ENCODE measurements around the gene SLAMF1. TPM values are rescaled to one million over a fixed set of nuclear protein-coding genes. Genes with fewer than 3 reads are reported as not detected.
"Not testable (repeated sequence)": the region's sequence is repeated elsewhere in the genome, so short reads cannot be mapped to it uniquely, and the experiment has no call there.

Gene SLAMF1
- polyA plus RNA-seq, 2 donors: 0.26 to 0.29 TPM

DNA sequence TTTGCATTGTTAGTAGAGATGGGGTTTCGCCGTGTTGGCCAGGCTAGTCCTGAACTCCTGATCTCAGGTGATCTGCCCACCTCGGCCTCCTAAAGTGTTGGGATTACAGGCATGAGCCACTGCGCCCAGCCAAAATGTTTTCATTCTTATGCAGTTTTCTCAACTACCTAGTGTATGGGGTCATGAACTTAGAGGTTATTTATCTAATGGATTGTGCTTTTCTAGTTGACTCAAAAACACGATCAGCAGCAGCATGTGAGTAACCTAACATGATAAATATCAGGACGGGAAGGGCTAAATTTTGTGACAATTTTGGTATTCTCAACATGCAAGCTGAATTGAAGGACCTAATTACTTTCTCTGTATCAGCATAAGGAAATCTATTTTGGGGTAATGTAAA is 58.4 kb downstream of the SLAMF1 start:
- H3K27me3 ChIP-seq (ENCODE audit: control insufficient read depth in 1 of 2, insufficient read depth in 2 of 2, low read length in 2 of 2): no peaks in the 10 kb centered on the region
- no peaks in the 10 kb centered on the region for H3K36me3 ChIP-seq (ENCODE audit: control insufficient read depth in 2 of 2, insufficient read depth in 2 of 2, low read length in 1 of 2)
- H3K4me3 ChIP-seq (ENCODE audit: low read depth in 1 of 2, low read length in 2 of 2): no peak overlapping the region
- no peaks in the 10 kb centered on the region for H3K4me1 ChIP-seq (ENCODE audit: control insufficient read depth in 2 of 2, insufficient read depth in 2 of 2, low read length in 1 of 2)
- H3K9me3 ChIP-seq (ENCODE audit: control insufficient read depth in 2 of 2, insufficient read depth in 1 of 2, low read depth in 1 of 2, low read length in 1 of 2): no peaks in the 10 kb centered on the region
- 72 to 83% methylated on average over 6 of the region's 6 CpGs for WGBS, 2 donors
- H3K27ac ChIP-seq (ENCODE audit: low read depth in 2 of 2, low read length in 1 of 2): no peak overlapping the region

DNA sequence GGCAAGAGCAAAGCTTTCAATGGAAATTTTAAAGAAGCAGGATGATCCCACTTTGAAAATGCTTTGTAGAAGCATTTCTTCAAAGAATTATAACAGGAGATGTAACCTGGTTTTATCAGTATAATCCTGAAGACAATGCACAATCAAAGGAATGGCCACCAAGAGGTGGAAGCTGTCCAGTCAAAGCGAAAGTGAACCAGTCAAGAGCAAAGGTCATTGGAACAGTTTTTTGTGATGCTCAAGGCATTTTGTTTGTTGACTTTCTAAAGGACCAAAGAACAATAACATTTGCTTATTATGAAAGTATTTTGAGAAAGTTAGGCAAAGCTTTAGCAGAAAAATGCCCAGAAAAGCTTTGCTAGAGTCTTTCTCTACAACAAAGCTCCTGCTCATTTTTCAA is 62.1 kb downstream of the SLAMF1 start:
- no peak overlapping the region for H3K4me3 ChIP-seq (ENCODE audit: low read depth in 1 of 2, low read length in 2 of 2)
- H3K36me3 ChIP-seq (ENCODE audit: control insufficient read depth in 2 of 2, insufficient read depth in 2 of 2, low read length in 1 of 2): no peaks in the 10 kb centered on the region
- no peak overlapping the region for H3K27ac ChIP-seq (ENCODE audit: low read depth in 2 of 2, low read length in 1 of 2)
- H3K27me3 ChIP-seq (ENCODE audit: control insufficient read depth in 1 of 2, insufficient read depth in 2 of 2, low read length in 2 of 2): no peaks in the 10 kb centered on the region
- no peaks in the 10 kb centered on the region for H3K9me3 ChIP-seq (ENCODE audit: control insufficient read depth in 2 of 2, insufficient read depth in 1 of 2, low read depth in 1 of 2, low read length in 1 of 2)
- 76 to 83% methylated on average over 1 of the region's 1 CpG for WGBS, 2 donors
- no peaks in the 10 kb centered on the region for H3K4me1 ChIP-seq (ENCODE audit: control insufficient read depth in 2 of 2, insufficient read depth in 2 of 2, low read length in 1 of 2)

DNA sequence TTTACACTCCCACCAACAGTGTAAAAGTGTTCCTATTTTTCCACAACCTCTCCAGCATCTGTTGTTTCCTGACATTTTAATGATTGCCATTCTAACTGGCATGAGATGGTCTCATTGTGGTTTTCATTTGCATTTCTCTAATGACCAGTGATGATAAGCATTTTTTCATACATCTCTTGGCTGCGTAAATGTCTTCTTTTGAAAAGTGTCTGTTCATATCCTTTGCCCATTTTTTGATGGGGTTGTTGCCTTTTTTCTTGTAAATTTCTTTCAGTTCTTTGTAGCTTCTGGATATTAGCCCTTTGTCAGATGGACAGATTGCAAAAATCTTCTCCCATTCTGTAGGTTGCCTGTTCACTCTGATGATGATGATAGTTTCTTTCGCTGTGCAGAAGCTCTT is 63.9 kb downstream of the SLAMF1 start:
- H3K27me3 ChIP-seq (ENCODE audit: control insufficient read depth in 1 of 2, insufficient read depth in 2 of 2, low read length in 2 of 2); H3K4me1 ChIP-seq (ENCODE audit: control insufficient read depth in 2 of 2, insufficient read depth in 2 of 2, low read length in 1 of 2); H3K27ac ChIP-seq (ENCODE audit: low read depth in 2 of 2, low read length in 1 of 2); H3K36me3 ChIP-seq (ENCODE audit: control insufficient read depth in 2 of 2, insufficient read depth in 2 of 2, low read length in 1 of 2); H3K9me3 ChIP-seq (ENCODE audit: control insufficient read depth in 2 of 2, insufficient read depth in 1 of 2, low read depth in 1 of 2, low read length in 1 of 2); H3K4me3 ChIP-seq (ENCODE audit: low read depth in 1 of 2, low read length in 2 of 2): not testable (repeated sequence)
- WGBS, 2 donors: 91 to 92% methylated on average over 2 of the region's 2 CpGs

DNA sequence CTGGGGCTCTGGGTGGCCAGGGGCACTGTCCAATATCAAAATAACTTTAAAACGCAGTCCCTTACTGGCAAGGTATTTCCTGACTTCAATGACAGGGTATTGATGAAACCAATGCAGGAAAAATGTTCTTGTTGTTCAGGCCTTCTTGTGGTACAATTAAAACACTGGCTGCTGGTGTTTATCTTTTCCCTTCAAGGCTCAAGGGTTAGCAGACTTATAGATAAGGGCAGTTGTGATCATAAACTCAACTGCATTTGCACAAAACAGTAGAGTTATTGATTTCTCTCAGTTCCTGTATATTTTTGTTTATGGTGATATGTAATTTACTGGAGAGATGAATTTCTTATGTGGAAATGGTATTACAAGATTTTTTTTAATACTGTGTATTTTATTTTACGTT is 64.9 kb downstream of the SLAMF1 start:
- WGBS, 2 donors: 64 to 75% methylated on average over 2 of the region's 2 CpGs

DNA sequence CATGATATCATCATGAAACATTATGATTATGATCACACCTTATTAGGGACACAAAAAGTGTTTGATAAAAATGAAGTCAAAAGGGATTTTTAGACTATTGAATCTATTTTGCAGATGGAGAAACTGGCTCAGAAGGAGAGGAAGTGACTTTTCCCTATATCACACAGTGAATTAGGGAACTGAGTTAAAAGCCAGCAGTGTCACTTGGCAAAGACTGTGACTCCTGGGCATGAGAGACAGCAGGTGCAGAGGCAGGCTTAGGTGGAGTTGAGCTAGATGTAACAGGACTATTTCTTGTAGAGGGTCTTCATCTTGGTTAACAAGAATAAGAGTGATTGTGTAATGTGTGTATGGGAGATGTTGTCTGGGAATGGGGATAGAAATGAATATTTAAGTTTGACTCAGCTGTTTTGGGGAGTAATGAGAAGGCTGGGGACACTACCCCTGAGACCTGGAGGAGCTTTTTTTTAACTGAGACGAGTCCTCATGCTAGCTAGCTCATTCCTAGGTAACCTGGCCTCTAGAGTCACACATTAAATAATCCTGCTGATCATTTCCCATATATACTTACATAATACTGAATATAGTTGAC is 66.5 kb downstream of the SLAMF1 start:
- WGBS, 2 donors: 53 to 76% methylated on average over 1 of the region's 1 CpG
- Histone ChIP-seq H3K27ac (ENCODE audit: low read depth in 2 of 2, low read length in 1 of 2) (no peak overlapping the region), H3K4me3 (ENCODE audit: low read depth in 1 of 2, low read length in 2 of 2) (no peak overlapping the region), H3K27me3 (ENCODE audit: control insufficient read depth in 1 of 2, insufficient read depth in 2 of 2, low read length in 2 of 2) (no peaks in the 10 kb centered on the region), H3K36me3 (ENCODE audit: control insufficient read depth in 2 of 2, insufficient read depth in 2 of 2, low read length in 1 of 2) (no peaks in the 10 kb centered on the region), H3K9me3 (ENCODE audit: control insufficient read depth in 2 of 2, insufficient read depth in 1 of 2, low read depth in 1 of 2, low read length in 1 of 2) (no peaks in the 10 kb centered on the region), H3K4me1 (ENCODE audit: control insufficient read depth in 2 of 2, insufficient read depth in 2 of 2, low read length in 1 of 2) (no peaks in the 10 kb centered on the region)

More for the DNA sequence above, 64.9 kb downstream of the SLAMF1 start:
- H3K36me3 ChIP-seq (ENCODE audit: control insufficient read depth in 2 of 2, insufficient read depth in 2 of 2, low read length in 1 of 2): no peaks in the 10 kb centered on the region
- H3K9me3 ChIP-seq (ENCODE audit: control insufficient read depth in 2 of 2, insufficient read depth in 1 of 2, low read depth in 1 of 2, low read length in 1 of 2): no peaks in the 10 kb centered on the region
- H3K27ac ChIP-seq (ENCODE audit: low read depth in 2 of 2, low read length in 1 of 2): no peak overlapping the region
- no peak overlapping the region for H3K4me3 ChIP-seq (ENCODE audit: low read depth in 1 of 2, low read length in 2 of 2)
- no peaks in the 10 kb centered on the region for H3K27me3 ChIP-seq (ENCODE audit: control insufficient read depth in 1 of 2, insufficient read depth in 2 of 2, low read length in 2 of 2)
- no peaks in the 10 kb centered on the region for H3K4me1 ChIP-seq (ENCODE audit: control insufficient read depth in 2 of 2, insufficient read depth in 2 of 2, low read length in 1 of 2)

DNA sequence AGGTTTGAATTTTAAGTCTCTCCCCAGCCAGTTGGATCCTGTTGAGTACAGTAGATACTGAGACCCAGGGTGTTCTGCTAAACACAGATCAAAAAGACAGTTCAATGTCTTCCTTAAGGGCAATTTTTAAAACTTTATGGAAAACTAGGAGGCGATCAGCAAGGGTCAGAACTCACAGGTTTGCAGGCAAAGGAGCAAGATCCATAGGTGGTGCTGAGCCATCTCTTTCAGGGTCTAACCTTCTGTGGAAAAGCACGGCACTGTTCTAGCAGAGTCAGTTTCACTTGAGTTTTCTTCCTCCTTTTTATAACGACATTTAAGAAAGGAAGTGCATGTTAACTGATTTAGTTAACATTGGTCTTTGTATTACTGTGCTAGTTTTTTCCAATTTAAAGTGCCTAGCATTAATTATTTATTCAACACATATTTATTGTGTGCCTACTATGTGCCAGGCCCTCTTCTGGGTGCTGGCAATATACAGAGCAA is 67.6 kb downstream of the SLAMF1 start, which contains the start of gene CD84:
Gene CD84 (minus strand): TSS at position 281 of the 486 bp plus-strand sequence. CDS start 59 bp downstream, at position 222.
- H3K4me1 ChIP-seq (ENCODE audit: control insufficient read depth in 2 of 2, insufficient read depth in 2 of 2, low read length in 1 of 2): no peaks in the 10 kb centered on the region
- no peaks in the 10 kb centered on the region for H3K27me3 ChIP-seq (ENCODE audit: control insufficient read depth in 1 of 2, insufficient read depth in 2 of 2, low read length in 2 of 2)
- H3K27ac ChIP-seq (ENCODE audit: low read depth in 2 of 2, low read length in 1 of 2): peak within 1 kb of the TSS; percentile 49 to 71
- no peaks in the 10 kb centered on the region for H3K36me3 ChIP-seq (ENCODE audit: control insufficient read depth in 2 of 2, insufficient read depth in 2 of 2, low read length in 1 of 2)
- peak within 1 kb of the TSS in 1 of 2 donors; percentile 28 for H3K4me3 ChIP-seq (ENCODE audit: low read depth in 1 of 2, low read length in 2 of 2)
- 58% methylated on average over 3 of the region's 3 CpGs for WGBS, 2 donors
- H3K9me3 ChIP-seq (ENCODE audit: control insufficient read depth in 2 of 2, insufficient read depth in 1 of 2, low read depth in 1 of 2, low read length in 1 of 2): no peaks in the 10 kb centered on the region

DNA sequence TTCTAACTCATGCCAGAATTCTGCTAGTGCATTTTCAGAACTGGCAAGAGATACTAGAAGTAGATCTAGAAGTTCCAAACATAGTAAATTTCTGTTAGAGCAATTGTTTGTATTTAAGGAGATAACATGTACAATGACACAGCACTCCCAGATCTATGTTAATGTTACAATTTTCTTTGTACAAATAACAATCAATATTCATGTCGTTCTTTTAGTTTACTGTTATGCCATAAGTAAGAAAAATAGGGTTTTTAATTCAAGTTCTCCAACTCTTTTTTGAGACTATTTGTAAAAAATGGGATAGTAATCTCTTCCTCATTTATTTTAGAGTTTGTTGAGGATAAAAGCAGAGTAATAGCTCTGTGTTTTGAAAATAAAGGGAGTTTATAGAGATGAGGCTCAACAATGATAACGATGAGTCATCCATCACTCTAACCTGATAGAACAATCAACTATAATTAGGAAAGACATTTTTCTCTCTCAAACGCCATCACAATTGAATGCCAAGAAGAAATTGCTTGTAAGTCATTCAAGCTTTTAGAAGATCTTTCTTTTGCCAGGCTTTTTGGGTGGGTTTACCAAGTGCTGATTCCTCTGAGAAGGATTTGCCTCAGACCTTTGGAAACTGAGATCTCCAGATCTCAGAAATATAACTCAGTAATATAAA is 68.2 kb downstream of the SLAMF1 start:
- no peaks in the 10 kb centered on the region for H3K4me1 ChIP-seq (ENCODE audit: control insufficient read depth in 2 of 2, insufficient read depth in 2 of 2, low read length in 1 of 2)
- peak overlapping the region in 1 of 2 donors; percentile 71 for H3K27ac ChIP-seq (ENCODE audit: low read depth in 2 of 2, low read length in 1 of 2)
- no peaks in the 10 kb centered on the region for H3K27me3 ChIP-seq (ENCODE audit: control insufficient read depth in 1 of 2, insufficient read depth in 2 of 2, low read length in 2 of 2)
- peak overlapping the region in 1 of 2 donors; percentile 28 for H3K4me3 ChIP-seq (ENCODE audit: low read depth in 1 of 2, low read length in 2 of 2)
- H3K36me3 ChIP-seq (ENCODE audit: control insufficient read depth in 2 of 2, insufficient read depth in 2 of 2, low read length in 1 of 2): no peaks in the 10 kb centered on the region
- H3K9me3 ChIP-seq (ENCODE audit: control insufficient read depth in 2 of 2, insufficient read depth in 1 of 2, low read depth in 1 of 2, low read length in 1 of 2): no peaks in the 10 kb centered on the region
- WGBS, 2 donors: 21 to 25% methylated on average over 3 of the region's 3 CpGs

DNA sequence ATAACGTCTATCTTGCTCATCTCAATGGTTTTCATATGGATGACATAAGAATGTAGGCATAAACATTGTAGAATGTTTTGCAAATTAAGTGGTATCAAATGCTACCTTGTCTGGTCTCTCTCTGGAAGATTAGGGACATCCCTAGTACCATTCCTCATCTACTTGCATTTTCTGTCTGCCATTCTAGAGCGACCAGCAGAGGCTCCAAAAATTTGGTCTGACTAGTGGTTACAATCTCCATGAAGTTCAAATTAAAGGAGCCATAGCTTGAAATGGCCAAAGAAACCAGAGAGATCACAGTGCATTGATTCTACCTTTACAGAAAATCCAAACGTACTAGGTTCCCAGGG is 68.7 kb downstream of the SLAMF1 start:
- no peak overlapping the region for H3K4me3 ChIP-seq (ENCODE audit: low read depth in 1 of 2, low read length in 2 of 2)
- H3K4me1 ChIP-seq (ENCODE audit: control insufficient read depth in 2 of 2, insufficient read depth in 2 of 2, low read length in 1 of 2): no peaks in the 10 kb centered on the region
- no peaks in the 10 kb centered on the region for H3K9me3 ChIP-seq (ENCODE audit: control insufficient read depth in 2 of 2, insufficient read depth in 1 of 2, low read depth in 1 of 2, low read length in 1 of 2)
- no peaks in the 10 kb centered on the region for H3K36me3 ChIP-seq (ENCODE audit: control insufficient read depth in 2 of 2, insufficient read depth in 2 of 2, low read length in 1 of 2)
- 63 to 70% methylated on average over 3 of the region's 3 CpGs for WGBS, 2 donors
- H3K27me3 ChIP-seq (ENCODE audit: control insufficient read depth in 1 of 2, insufficient read depth in 2 of 2, low read length in 2 of 2): no peaks in the 10 kb centered on the region
- no peak overlapping the region for H3K27ac ChIP-seq (ENCODE audit: low read depth in 2 of 2, low read length in 1 of 2)

DNA sequence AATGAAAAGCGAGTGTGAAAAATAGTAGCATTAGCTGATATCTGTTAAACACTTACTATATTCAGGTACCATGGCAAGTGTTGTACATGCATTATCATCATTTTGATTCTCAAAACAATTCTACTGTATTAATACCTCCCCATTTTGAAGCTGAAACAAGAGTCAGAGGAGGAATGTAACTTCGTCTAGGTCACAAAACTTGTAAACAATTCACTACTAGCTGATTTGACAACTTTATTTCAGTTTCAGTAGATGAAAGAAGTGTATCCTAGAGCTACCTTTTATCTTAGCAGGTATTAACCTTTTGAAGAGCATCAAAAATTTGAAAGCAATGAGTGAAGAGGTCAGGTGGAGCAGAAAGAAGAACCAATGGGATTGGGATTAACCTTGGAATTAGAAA is 69.2 kb downstream of the SLAMF1 start:
- WGBS, 2 donors: 55 to 62% methylated on average over 2 of the region's 2 CpGs
- Histone ChIP-seq H3K36me3 (ENCODE audit: control insufficient read depth in 2 of 2, insufficient read depth in 2 of 2, low read length in 1 of 2) (no peaks in the 10 kb centered on the region), H3K4me3 (ENCODE audit: low read depth in 1 of 2, low read length in 2 of 2) (no peak overlapping the region), H3K9me3 (ENCODE audit: control insufficient read depth in 2 of 2, insufficient read depth in 1 of 2, low read depth in 1 of 2, low read length in 1 of 2) (no peaks in the 10 kb centered on the region), H3K27me3 (ENCODE audit: control insufficient read depth in 1 of 2, insufficient read depth in 2 of 2, low read length in 2 of 2) (no peaks in the 10 kb centered on the region), H3K27ac (ENCODE audit: low read depth in 2 of 2, low read length in 1 of 2) (no peak overlapping the region), H3K4me1 (ENCODE audit: control insufficient read depth in 2 of 2, insufficient read depth in 2 of 2, low read length in 1 of 2) (no peaks in the 10 kb centered on the region)

DNA sequence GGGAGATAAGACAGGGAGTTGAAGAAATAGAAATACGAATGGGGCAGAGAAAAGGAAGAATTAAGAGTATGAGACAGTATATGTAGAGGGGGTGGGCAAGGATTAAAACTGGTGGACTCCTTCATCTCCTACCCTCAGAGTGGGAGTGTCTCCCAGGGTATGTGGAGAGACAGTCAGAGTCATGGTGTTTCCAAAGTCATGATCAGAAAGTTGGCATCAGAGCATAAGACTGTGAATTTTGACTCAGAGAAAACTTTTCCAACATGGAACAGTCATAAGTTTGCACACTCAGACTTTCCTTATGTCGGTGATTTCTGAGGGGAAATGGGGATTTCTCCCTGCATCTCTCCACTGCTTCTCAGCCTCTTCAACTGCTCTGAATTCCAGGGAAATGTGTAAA is 70.0 kb downstream of the SLAMF1 start:
- Histone ChIP-seq H3K27ac (ENCODE audit: low read depth in 2 of 2, low read length in 1 of 2) (no peak overlapping the region), H3K4me3 (ENCODE audit: low read depth in 1 of 2, low read length in 2 of 2) (no peak overlapping the region), H3K36me3 (ENCODE audit: control insufficient read depth in 2 of 2, insufficient read depth in 2 of 2, low read length in 1 of 2) (no peaks in the 10 kb centered on the region), H3K9me3 (ENCODE audit: control insufficient read depth in 2 of 2, insufficient read depth in 1 of 2, low read depth in 1 of 2, low read length in 1 of 2) (no peaks in the 10 kb centered on the region), H3K4me1 (ENCODE audit: control insufficient read depth in 2 of 2, insufficient read depth in 2 of 2, low read length in 1 of 2) (no peaks in the 10 kb centered on the region), H3K27me3 (ENCODE audit: control insufficient read depth in 1 of 2, insufficient read depth in 2 of 2, low read length in 2 of 2) (no peaks in the 10 kb centered on the region)
- 39 to 41% methylated on average over 2 of the region's 2 CpGs for WGBS, 2 donors
